Ascending aorta (tissue), 2 donors: ENCODE data around the gene CKS1B. TPM values are rescaled to one million over a fixed set of nuclear protein-coding genes. Genes with fewer than 3 reads are reported as not detected.

Experiments used
- DNase-seq, 2 donors: peaks; one replicate each; pipeline ENCODE4 v3.0.0-alpha.2; 2019; ENCODE audit warnings: low spot score in 2 of 2
- H3K27ac ChIP-seq, 2 donors: fragments of 200-600 bp; sonication (generic); one replicate each; pipeline ENCODE4 v1.5.1; 2016 to 2017; ENCODE audit warnings: mild to moderate bottlenecking in 1 of 2
- H3K27me3 ChIP-seq: fragments of 200-600 bp; sonication (generic); one replicate; pipeline ENCODE4 v1.5.1; 2017
- H3K36me3 ChIP-seq, 2 donors: fragments of 200-600 bp; sonication (generic); one replicate each; pipeline ENCODE4 v1.5.1; 2016
- H3K4me1 ChIP-seq, 2 donors: fragments of 200-600 bp; sonication (generic); one replicate each; pipeline ENCODE4 v1.5.1; 2016 to 2017; ENCODE audit warnings: mild to moderate bottlenecking in 1 of 2
- H3K4me3 ChIP-seq, 2 donors: fragments of 200-600 bp; sonication (generic); one replicate each; pipeline ENCODE4 v1.5.1; 2016 to 2017; ENCODE audit warnings: mild to moderate bottlenecking in 1 of 2
- H3K9me3 ChIP-seq, 2 donors: fragments of 200-600 bp; sonication (generic); one replicate each; pipeline ENCODE4 v1.5.1; 2016
- intact Hi-C: fragments of 100-400 bp; cut with DNase I; formaldehyde crosslinking; loops from one replicate; pipeline ENCODE4 v1.15.1; 2023
- total RNA-seq: library from RNA; depleted of rRNA; stranded (reverse); fragments of >200 nt; gene quantifications from one replicate; pipeline ENCODE4 v1.1.0, GENCODE V29; 2016
- TF ChIP-seq, protein P1 (sequence below), 3 experiments: fragments of 200-600 bp in 2 of 3; fragments of 450-650 bp in 1 of 3; sonication (generic) in 2 of 3; IDR thresholded peaks; one replicate each; pipeline ENCODE4 v1.5.1; 2016 to 2019; ENCODE audit warnings: antibody characterized with exemption in 3 of 3, mild to moderate bottlenecking in 1 of 3, moderate library complexity in 1 of 3

Gene CKS1B
- total RNA-seq, 1 donor from 2014 or later, result 40.4 TPM

DNA sequence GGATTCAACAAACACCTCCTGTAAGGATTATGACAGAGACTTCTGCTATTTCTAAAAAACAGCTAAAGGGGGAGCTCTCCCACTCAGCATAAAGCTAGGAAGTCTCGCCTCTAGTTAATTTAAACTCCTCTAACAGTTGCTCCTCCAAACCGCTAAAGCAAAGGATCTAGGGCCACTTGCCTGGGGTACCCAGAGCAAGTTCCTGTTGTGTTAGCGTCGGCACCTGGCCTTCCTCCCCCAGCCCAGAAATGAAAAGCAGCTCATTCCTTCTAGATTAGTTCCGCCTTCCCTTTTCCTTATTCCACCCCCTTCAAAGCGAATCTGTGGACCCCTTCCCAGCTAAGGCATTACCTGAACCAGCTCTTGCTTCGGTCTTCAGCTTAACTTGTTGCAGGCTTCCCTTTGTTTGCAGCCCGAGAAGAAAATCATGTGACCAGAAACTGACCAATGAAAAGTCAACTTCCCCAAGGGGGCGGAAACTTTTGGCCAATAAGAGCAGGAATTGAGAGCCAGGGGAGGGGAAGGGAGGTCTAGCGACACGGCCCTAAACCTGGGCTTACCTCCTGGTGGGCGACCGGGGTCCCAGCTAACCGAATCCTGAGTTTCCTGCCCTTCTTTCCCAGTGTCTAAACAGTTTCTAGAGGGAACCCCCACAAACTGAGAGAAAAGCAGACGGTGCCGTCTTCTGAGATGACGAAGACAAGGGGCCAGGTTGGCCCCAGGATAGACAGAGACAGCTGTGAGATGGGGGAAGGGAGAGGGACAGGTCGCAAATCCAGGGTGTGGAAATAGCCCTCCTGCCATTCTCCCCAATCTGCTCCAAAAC, 18.6 kb upstream of the CKS1B start, which contains the start of gene PBXIP1:
Gene PBXIP1, minus strand, starts transcription at position 382 of the 826 bp plus-strand sequence. CDS start 2,378 bp downstream, outside the sequence.
- TF ChIP-seq, protein P1, sequence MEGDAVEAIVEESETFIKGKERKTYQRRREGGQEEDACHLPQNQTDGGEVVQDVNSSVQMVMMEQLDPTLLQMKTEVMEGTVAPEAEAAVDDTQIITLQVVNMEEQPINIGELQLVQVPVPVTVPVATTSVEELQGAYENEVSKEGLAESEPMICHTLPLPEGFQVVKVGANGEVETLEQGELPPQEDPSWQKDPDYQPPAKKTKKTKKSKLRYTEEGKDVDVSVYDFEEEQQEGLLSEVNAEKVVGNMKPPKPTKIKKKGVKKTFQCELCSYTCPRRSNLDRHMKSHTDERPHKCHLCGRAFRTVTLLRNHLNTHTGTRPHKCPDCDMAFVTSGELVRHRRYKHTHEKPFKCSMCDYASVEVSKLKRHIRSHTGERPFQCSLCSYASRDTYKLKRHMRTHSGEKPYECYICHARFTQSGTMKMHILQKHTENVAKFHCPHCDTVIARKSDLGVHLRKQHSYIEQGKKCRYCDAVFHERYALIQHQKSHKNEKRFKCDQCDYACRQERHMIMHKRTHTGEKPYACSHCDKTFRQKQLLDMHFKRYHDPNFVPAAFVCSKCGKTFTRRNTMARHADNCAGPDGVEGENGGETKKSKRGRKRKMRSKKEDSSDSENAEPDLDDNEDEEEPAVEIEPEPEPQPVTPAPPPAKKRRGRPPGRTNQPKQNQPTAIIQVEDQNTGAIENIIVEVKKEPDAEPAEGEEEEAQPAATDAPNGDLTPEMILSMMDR (IDR thresholded peaks at IDR 0.05), result peak in 2 of 3 experiments; percentile 15 to 26
- H3K27me3 ChIP-seq, result no peaks in the 10 kb centered on the region
- peaks cover 18 to 47% of the 10 kb centered on the region in 2 donors for H3K4me1 ChIP-seq
- peak within 1 kb of the TSS; percentile 68 to 70 for H3K4me3 ChIP-seq
- intact Hi-C loops, result loop anchor here (1.0 to 5.0 kb wide), 4 partner anchors 15 to 106 kb away; partner anchors contain the start of genes EFNA4, FLAD1 and SHC1
- no peaks in the 10 kb centered on the region for H3K9me3 ChIP-seq
- DNase-seq, result peak; percentile 52 to 93
- H3K27ac ChIP-seq, result peak within 1 kb of the TSS; percentile 65 to 83
- H3K36me3 ChIP-seq, result peaks cover 16 to 28% of the 10 kb centered on the region in 2 donors

DNA sequence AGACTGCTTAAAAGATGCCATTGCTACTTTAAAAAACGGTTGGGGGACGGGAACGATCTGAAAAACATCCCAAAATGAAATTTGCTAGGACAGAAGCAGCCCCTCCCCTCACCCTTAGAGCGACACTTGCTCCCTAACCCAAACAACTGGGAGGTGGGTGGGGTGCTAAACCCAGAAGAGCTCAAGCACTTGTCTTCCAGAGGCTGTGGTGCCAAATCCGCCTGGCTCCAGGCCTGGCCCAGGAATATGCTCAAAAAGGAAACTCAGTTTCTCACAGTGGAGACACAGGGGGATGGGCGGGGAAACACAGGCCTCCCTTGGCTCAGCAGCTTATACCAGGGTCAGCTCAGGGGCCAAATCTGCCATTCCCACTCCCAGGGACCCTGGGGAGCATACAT, 17.9 kb upstream of the CKS1B start:
- intact Hi-C loops, result loop anchor here (1.0 to 5.0 kb wide), 4 partner anchors 14 to 106 kb away; partner anchors contain the start of genes EFNA4, FLAD1 and SHC1
- H3K27me3 ChIP-seq, result no peaks in the 10 kb centered on the region
- TF ChIP-seq, protein P1 (IDR thresholded peaks at IDR 0.05), result no peak
- DNase-seq, result no peak
- H3K4me1 ChIP-seq, result peaks cover 18 to 47% of the 10 kb centered on the region in 2 donors
- H3K36me3 ChIP-seq, result peaks cover 12 to 22% of the 10 kb centered on the region in 2 donors
- no peaks in the 10 kb centered on the region for H3K9me3 ChIP-seq
- peak overlapping the region; percentile 65 to 83 for H3K27ac ChIP-seq
- H3K4me3 ChIP-seq, result peak overlapping the region; percentile 68 to 70

DNA sequence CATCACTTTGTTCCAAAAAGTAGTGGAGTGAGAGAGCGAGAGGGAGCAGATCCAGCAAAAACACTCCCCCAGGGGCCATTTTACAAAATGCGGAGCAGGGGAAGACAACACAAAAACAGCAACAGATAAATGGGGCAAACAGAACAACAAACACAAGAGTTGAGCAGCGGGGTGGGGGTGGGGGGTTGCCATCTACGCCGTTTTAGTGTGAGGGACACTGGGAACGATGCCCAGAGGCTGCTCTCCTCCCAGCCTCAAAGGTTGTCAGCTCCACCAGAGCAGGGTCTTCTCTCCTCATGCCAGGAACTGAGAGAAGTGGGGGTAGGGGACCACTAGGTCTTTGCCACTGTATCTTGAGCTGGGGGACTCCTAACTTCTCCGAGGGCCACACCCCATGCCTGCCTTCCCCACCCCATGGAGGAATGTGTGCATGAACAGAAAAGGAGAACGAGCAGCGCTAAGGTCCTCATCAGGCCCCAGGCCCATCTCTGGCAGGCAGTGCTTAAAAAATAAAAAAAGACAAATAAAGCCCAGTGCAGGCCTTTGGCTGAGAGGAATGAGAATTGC, 17.3 kb upstream of the CKS1B start:
- TF ChIP-seq, protein P1 (IDR thresholded peaks at IDR 0.05), result no peak
- Histone ChIP-seq H3K27me3 (no peaks in the 10 kb centered on the region), H3K4me1 (peaks cover 18 to 47% of the 10 kb centered on the region in 2 donors), H3K4me3 (no peak overlapping the region), H3K36me3 (peaks cover 12 to 20% of the 10 kb centered on the region in 2 donors), H3K27ac (peak overlapping the region; percentile 65 to 83), H3K9me3 (no peaks in the 10 kb centered on the region)
- DNase-seq, result no peak
- intact Hi-C loops, result loop anchor here (2.0 to 5.0 kb wide), 2 partner anchors 14 to 105 kb away; partner anchors contain the start of genes EFNA4 and SHC1

DNA sequence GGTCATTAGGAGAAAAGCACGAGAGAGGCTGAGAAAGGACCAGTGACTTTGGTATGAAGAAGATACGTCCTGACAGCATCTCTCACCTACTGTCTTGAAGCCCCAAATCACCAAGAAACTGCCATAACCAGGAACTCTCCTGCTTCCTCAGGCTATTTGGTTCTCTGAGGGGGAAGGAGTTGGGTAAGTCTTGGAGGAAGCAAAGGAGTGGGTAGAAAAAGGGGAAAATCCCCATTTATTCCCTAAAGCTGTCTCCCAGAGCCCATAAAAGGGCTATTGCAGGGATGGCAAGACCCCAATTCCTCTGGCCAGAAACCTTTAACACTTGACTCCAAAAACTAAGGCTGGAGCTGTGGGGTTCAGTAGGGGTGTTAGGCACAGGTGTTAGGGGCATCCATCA, 16.4 kb upstream of the CKS1B start:
- intact Hi-C loops, result loop anchor here (5.0 kb wide), 1 partner anchor 104 kb away; the partner anchor contains the start of gene EFNA4
- H3K4me1 ChIP-seq, result peaks cover 18 to 49% of the 10 kb centered on the region in 2 donors

More for the DNA sequence above, 16.4 kb upstream of the CKS1B start:
- Histone ChIP-seq H3K4me3 (no peak overlapping the region), H3K27ac (no peak overlapping the region), H3K9me3 (no peaks in the 10 kb centered on the region), H3K27me3 (no peaks in the 10 kb centered on the region), H3K36me3 (peaks cover 12 to 24% of the 10 kb centered on the region in 2 donors)
- TF ChIP-seq, protein P1 (IDR thresholded peaks at IDR 0.05), result no peak
- DNase-seq, result no peak
